Measurements from ENCODE around the gene CTDP1. TPM values are rescaled to one million over a fixed set of nuclear protein-coding genes. Genes with fewer than 3 reads are reported as not detected.
"Not testable (repeated sequence)": the region's sequence is repeated elsewhere in the genome, so short reads cannot be mapped to it uniquely, and the experiment has no call there.

Gene CTDP1
- total RNA-seq, 4 donors from 2014 or later, result 18.6 to 35.3 (median 27.4) TPM

- H3K27ac ChIP-seq, result no peak overlapping the region
- TF ChIP-seq POLR2AphosphoS5 (IDR thresholded peaks at IDR 0.05) (no peak), CTCF (IDR thresholded peaks at IDR 0.05) (no peak), EP300 (IDR thresholded peaks at IDR 0.05) (no peak), POLR2A (IDR thresholded peaks at IDR 0.05) (no peak)
- H3K4me3 ChIP-seq, result no peak overlapping the region
- peaks cover 9% of the 10 kb centered on the region for H3K9me3 ChIP-seq
- H3K27me3 ChIP-seq, result no peaks in the 10 kb centered on the region
- 92% methylated on average over 20 of the region's 24 CpGs for WGBS
- peak in 1 of 2 donors; percentile 40 for DNase-seq (ENCODE audit: low spot score in 2 of 2)
- no peaks in the 10 kb centered on the region for H3K4me1 ChIP-seq
- H3K36me3 ChIP-seq, result peaks cover 84% of the 10 kb centered on the region
Observed at GRCh38 chr18:79736846-79737245, 57.2 kb downstream of the CTDP1 start.

GRCh38 chr18:79737426-79737825 lies 57.8 kb downstream of the CTDP1 start:
- H3K9me3 ChIP-seq, result peaks cover 9% of the 10 kb centered on the region
- no peaks in the 10 kb centered on the region for H3K4me1 ChIP-seq
- DNase-seq (ENCODE audit: low spot score in 2 of 2), result peak in 1 of 2 donors; percentile 27
- peaks cover 87% of the 10 kb centered on the region for H3K36me3 ChIP-seq
- no peak overlapping the region for H3K4me3 ChIP-seq
- H3K27me3 ChIP-seq, result no peaks in the 10 kb centered on the region
- TF ChIP-seq POLR2AphosphoS5 (IDR thresholded peaks at IDR 0.05) (no peak), EP300 (IDR thresholded peaks at IDR 0.05) (no peak), POLR2A (IDR thresholded peaks at IDR 0.05) (no peak), CTCF (IDR thresholded peaks at IDR 0.05) (no peak)
- no peak overlapping the region for H3K27ac ChIP-seq
- 96% methylated on average over 17 of the region's 17 CpGs for WGBS

- 91% methylated on average over 16 of the region's 20 CpGs for WGBS
Observed at GRCh38 chr18:79738041-79738461, 58.4 kb downstream of the CTDP1 start.

GRCh38 chr18:79738581-79739439 lies 59.2 kb downstream of the CTDP1 start:
- DNase-seq (ENCODE audit: low spot score in 2 of 2), result peak; percentile 30 to 77
- peaks cover 80% of the 10 kb centered on the region for H3K36me3 ChIP-seq
- H3K27ac ChIP-seq, result no peak overlapping the region
- H3K4me3 ChIP-seq, result no peak overlapping the region
- no peaks in the 10 kb centered on the region for H3K27me3 ChIP-seq
- H3K9me3 ChIP-seq, result no peaks in the 10 kb centered on the region
- no peaks in the 10 kb centered on the region for H3K4me1 ChIP-seq
- 85% methylated on average over 19 of the region's 21 CpGs for WGBS
- TF ChIP-seq CTCF (IDR thresholded peaks at IDR 0.05) (no peak), EP300 (IDR thresholded peaks at IDR 0.05) (no peak), POLR2AphosphoS5 (IDR thresholded peaks at IDR 0.05) (no peak), POLR2A (IDR thresholded peaks at IDR 0.05) (no peak)

More at GRCh38 chr18:79738041-79738461, 58.4 kb downstream of the CTDP1 start:
- no peaks in the 10 kb centered on the region for H3K4me1 ChIP-seq
- H3K27ac ChIP-seq, result no peak overlapping the region
- TF ChIP-seq POLR2AphosphoS5 (IDR thresholded peaks at IDR 0.05) (no peak), EP300 (IDR thresholded peaks at IDR 0.05) (no peak), CTCF (IDR thresholded peaks at IDR 0.05) (no peak)
- DNase-seq (ENCODE audit: low spot score in 2 of 2), result peak; percentile 41 to 59
- H3K9me3 ChIP-seq, result peaks cover 6% of the 10 kb centered on the region
- H3K4me3 ChIP-seq, result no peak overlapping the region
- H3K36me3 ChIP-seq, result peaks cover 84% of the 10 kb centered on the region
- no peaks in the 10 kb centered on the region for H3K27me3 ChIP-seq

GRCh38 chr18:79739440-79739778 lies 59.8 kb downstream of the CTDP1 start:
- Histone ChIP-seq H3K4me1 (no peaks in the 10 kb centered on the region), H3K36me3 (peaks cover 82% of the 10 kb centered on the region), H3K27ac (no peak overlapping the region), H3K27me3 (no peaks in the 10 kb centered on the region), H3K4me3 (no peak overlapping the region), H3K9me3 (no peaks in the 10 kb centered on the region)
- peak; percentile 18 to 71 for DNase-seq (ENCODE audit: low spot score in 2 of 2)
- TF ChIP-seq CTCF (IDR thresholded peaks at IDR 0.05) (no peak), POLR2AphosphoS5 (IDR thresholded peaks at IDR 0.05) (no peak), EP300 (IDR thresholded peaks at IDR 0.05) (no peak), POLR2A (IDR thresholded peaks at IDR 0.05) (no peak)
- WGBS, result 99% methylated on average over 15 of the region's 15 CpGs

- H3K36me3 ChIP-seq, result peaks cover 81% of the 10 kb centered on the region
- WGBS, result 92% methylated on average over 9 of the region's 27 CpGs
- not testable (repeated sequence) for H3K4me1 ChIP-seq, H3K27me3 ChIP-seq, H3K27ac ChIP-seq, H3K9me3 ChIP-seq, H3K4me3 ChIP-seq
- peak in 1 of 2 donors; percentile 56 for DNase-seq (ENCODE audit: low spot score in 2 of 2)
Observed at GRCh38 chr18:79740047-79740446, 60.4 kb downstream of the CTDP1 start.

All from suprapubic skin (tissue), 4 donors.